Tibial artery (tissue), 4 donors: Measurements from ENCODE around the gene TPPP.

Experiments used
- DNase-seq, 2 donors: peaks; one replicate each; pipeline ENCODE4 v3.0.0-alpha.2; 2019
- H3K27ac ChIP-seq, 2 donors: fragments of 200-600 bp; sonication (generic) in 1 of 2; 1 replicate in 1 of 2; 2 replicates in 1 of 2; pipeline ENCODE4 v1.5.1; 2018 to 2019; ENCODE audit warnings: mild to moderate bottlenecking in 1 of 2
- H3K27me3 ChIP-seq, 2 donors: fragments of 200-600 bp; sonication (generic) in 1 of 2; one replicate each; pipeline versions ENCODE4 v1.5.1 to v1.6.0; 2016 to 2019
- H3K36me3 ChIP-seq, 3 donors: fragments of 200-600 bp; sonication (generic) in 2 of 3; one replicate each; pipeline ENCODE4 v1.5.1; 2016 to 2019; ENCODE audit warnings: mild to moderate bottlenecking in 2 of 3
- H3K4me1 ChIP-seq, 4 donors: fragments of 200-600 bp; sonication (generic) in 2 of 4; 1 replicate in 3 of 4; 2 replicates in 1 of 4; pipeline ENCODE4 v1.5.1; 2016 to 2019
- H3K4me3 ChIP-seq, 2 donors: fragments of 200-600 bp; sonication (generic) in 1 of 2; 1 replicate in 1 of 2; 2 replicates in 1 of 2; pipeline ENCODE4 v1.5.1; 2018 to 2019; ENCODE audit warnings: mild to moderate bottlenecking in 2 of 2
- H3K9me3 ChIP-seq, 3 donors: fragments of 200-600 bp; sonication (generic) in 1 of 3; one replicate each; pipeline ENCODE4 v1.5.1; 2016 to 2019
- intact Hi-C: fragments of 100-400 bp; cut with DNase I; formaldehyde crosslinking; loops from one replicate; pipeline ENCODE4 v1.15.0; 2023; ENCODE audit warnings: low total_unique reads
- TF ChIP-seq, protein P1 (sequence below), 2 experiments: fragments of 200-600 bp in 1 of 2; fragments of 450-650 bp in 1 of 2; IDR thresholded peaks; one replicate each; pipeline ENCODE4 v1.5.1; 2017 to 2019; ENCODE audit warnings: antibody characterized with exemption in 2 of 2, mild to moderate bottlenecking in 1 of 2, moderate library complexity in 1 of 2

The TPPP gene

DNA sequence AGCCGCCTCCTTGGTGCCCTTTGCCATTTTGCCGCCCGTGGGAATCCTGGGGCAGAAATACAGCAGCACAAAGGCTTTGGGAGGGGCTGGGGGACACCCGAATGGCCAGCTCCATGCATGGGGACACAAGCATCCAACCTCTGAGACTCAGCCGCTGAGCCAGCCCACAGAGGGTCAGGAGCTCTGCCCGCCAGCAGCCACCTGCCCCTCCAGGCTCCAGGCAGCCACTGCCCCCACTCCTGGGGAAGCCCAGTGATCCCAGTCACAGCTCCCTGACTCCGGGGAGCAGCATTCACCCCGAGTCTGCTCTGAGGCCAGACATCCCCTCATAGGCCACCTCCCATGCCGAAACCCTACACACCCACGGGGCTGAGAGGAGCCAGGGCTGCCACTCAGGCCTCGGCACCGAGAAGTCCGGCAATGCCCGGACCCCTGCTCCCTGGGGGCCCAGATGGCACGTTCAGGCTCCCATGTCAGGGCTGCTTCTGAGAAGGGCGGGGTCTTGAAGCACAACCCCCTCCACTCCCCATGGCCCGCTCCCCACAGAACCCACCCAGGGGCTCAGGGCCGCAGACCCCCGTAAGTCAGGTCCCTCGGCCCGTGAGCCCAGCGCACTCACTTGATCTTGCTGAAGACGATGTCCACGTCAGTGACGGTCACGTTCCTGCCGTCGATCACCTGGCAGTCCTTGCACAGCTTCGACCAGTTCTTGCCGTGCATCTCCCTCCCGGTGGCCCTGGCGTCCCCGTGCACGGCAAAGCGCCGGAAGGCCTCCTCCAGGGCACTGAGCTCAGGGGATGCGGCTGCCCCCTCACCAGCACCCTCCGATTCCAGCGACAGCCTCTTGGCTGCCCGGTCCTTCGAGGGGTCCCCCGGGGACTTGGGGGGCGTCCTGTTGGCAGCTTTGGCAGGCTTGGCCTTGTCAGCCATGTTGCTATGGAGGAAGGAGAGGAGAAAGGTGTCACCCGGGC lies 15.7 kb downstream of the TPPP start:
- TF ChIP-seq, protein P1, sequence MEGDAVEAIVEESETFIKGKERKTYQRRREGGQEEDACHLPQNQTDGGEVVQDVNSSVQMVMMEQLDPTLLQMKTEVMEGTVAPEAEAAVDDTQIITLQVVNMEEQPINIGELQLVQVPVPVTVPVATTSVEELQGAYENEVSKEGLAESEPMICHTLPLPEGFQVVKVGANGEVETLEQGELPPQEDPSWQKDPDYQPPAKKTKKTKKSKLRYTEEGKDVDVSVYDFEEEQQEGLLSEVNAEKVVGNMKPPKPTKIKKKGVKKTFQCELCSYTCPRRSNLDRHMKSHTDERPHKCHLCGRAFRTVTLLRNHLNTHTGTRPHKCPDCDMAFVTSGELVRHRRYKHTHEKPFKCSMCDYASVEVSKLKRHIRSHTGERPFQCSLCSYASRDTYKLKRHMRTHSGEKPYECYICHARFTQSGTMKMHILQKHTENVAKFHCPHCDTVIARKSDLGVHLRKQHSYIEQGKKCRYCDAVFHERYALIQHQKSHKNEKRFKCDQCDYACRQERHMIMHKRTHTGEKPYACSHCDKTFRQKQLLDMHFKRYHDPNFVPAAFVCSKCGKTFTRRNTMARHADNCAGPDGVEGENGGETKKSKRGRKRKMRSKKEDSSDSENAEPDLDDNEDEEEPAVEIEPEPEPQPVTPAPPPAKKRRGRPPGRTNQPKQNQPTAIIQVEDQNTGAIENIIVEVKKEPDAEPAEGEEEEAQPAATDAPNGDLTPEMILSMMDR (IDR thresholded peaks at IDR 0.05): no peak
- Histone ChIP-seq H3K4me1 (peaks cover 0 to 27% (median 24%) of the 10 kb centered on the region in 4 donors), H3K27ac (no peak overlapping the region), H3K4me3 (no peak overlapping the region), H3K36me3 (no peaks in the 10 kb centered on the region), H3K27me3 (no peaks in the 10 kb centered on the region), H3K9me3 (no peaks in the 10 kb centered on the region)
- DNase-seq: peak; percentile 13 to 61
- intact Hi-C loops: no loop called here

DNA sequence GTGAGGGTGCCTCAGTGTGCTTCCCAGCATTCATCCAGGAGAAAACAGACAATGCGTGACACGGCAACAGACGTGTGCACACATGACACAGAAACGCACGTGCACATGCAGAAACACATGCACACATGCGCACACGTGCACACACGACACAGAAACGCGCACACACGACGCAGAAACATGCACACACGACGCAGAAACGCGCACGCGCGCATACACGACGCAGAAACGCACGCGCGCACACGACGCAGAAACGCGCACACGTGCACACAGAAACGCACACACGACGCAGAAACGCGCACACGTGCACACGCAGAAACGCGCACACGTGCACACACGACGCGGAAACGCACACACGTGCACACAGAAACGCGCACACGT lies 16.5 kb downstream of the TPPP start:
- H3K4me3 ChIP-seq: no peak overlapping the region
- peak in 1 of 2 donors; percentile 9 for DNase-seq
- TF ChIP-seq, protein P1 (IDR thresholded peaks at IDR 0.05): no peak
- H3K4me1 ChIP-seq: peaks cover 0 to 34% (median 31%) of the 10 kb centered on the region in 4 donors
- no peaks in the 10 kb centered on the region for H3K36me3 ChIP-seq
- no peak overlapping the region for H3K27ac ChIP-seq
- H3K27me3 ChIP-seq: no peaks in the 10 kb centered on the region
- intact Hi-C loops: no loop called here
- no peaks in the 10 kb centered on the region for H3K9me3 ChIP-seq

- H3K9me3 ChIP-seq: no peaks in the 10 kb centered on the region
- H3K4me1 ChIP-seq: peaks cover 0 to 40% (median 34%) of the 10 kb centered on the region in 4 donors
- TF ChIP-seq, protein P1 (IDR thresholded peaks at IDR 0.05): no peak
- peak; percentile 18 to 60 for DNase-seq
- no peak overlapping the region for H3K27ac ChIP-seq
- no peaks in the 10 kb centered on the region for H3K27me3 ChIP-seq
- intact Hi-C loops: no loop called here
- no peaks in the 10 kb centered on the region for H3K36me3 ChIP-seq
- H3K4me3 ChIP-seq: no peak overlapping the region
Observed at GRCh38 chr5:675871-676698, 17.1 kb downstream of the TPPP start.

DNA sequence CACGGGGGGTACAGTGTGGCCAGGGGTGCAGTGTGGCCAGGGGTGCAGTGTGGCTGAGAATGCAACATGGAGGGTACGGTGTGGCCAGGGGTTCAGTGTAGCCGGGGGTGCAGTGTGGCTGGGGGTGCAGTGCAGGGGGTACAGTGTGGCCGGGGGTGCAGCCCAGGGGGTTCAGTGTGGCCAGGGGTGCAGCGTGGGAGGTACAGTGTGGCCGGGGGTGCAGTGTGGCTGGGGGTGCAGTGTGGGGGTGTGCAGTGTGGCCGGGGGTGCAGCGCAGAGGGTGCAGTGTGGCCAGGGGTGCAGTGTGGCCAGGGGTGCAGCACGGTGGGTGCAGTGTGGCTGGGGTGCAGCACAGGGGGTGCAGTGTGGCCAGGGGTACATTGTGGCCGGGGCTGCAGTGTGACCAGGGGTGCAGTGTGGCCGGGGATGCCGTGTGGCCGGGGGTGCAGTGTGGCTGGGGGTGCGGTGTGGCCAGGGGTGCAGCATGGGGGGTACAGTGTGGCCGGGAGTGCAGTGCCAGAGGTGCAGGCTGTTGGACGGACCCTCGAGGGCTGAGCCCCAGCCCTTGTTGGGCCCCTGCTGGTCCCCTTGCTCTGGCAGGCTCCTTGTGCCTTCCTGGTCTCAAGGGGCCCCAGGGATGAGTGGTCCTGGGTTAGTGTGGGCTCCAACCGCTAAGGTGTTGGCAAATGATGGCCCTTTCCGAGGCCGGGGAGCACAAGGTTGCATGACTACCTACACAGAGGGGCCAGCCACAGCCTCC lies 17.9 kb downstream of the TPPP start:
- no peaks in the 10 kb centered on the region for H3K9me3 ChIP-seq
- peak in 1 of 2 donors; percentile 15 for DNase-seq
- no peak overlapping the region for H3K4me3 ChIP-seq
- intact Hi-C loops: no loop called here
- TF ChIP-seq, protein P1 (IDR thresholded peaks at IDR 0.05): no peak
- no peak overlapping the region for H3K27ac ChIP-seq
- H3K4me1 ChIP-seq: peaks cover 0 to 41% (median 34%) of the 10 kb centered on the region in 4 donors
- no peaks in the 10 kb centered on the region for H3K36me3 ChIP-seq
- H3K27me3 ChIP-seq: no peaks in the 10 kb centered on the region

- Histone ChIP-seq H3K4me1 (peaks cover 0 to 41% (median 34%) of the 10 kb centered on the region in 4 donors), H3K27ac (no peak overlapping the region), H3K4me3 (no peak overlapping the region), H3K9me3 (no peaks in the 10 kb centered on the region), H3K36me3 (no peaks in the 10 kb centered on the region), H3K27me3 (no peaks in the 10 kb centered on the region)
- peak in 1 of 2 donors; percentile 16 for DNase-seq
- intact Hi-C loops: loop anchor here (5.0 kb wide), 1 partner anchor 228 kb away; no protein-coding TSS in a partner anchor
- TF ChIP-seq, protein P1 (IDR thresholded peaks at IDR 0.05): no peak
Observed at GRCh38 chr5:674630-675011, 18.5 kb downstream of the TPPP start.
